WI38 (cell line): Measurements from ENCODE around the gene IGSF6.
A peak's percentile ranks its signal among the peaks of the same experiment; 100 is the strongest.

Experiments
- H3K4me3 ChIP-seq: 2 replicates; pipeline ENCODE4 v1.5.1; 2011; ENCODE audit warnings: low read depth, mild to moderate bottlenecking, control low read depth, low read length
- CTCF ChIP-seq: IDR thresholded peaks from 2 replicates; pipeline ENCODE4 v1.5.1; 2012; ENCODE audit warnings: low read depth, mild to moderate bottlenecking, control low read depth, low read length

Gene IGSF6

GRCh38 chr16:21664801-21665492, 12.5 kb upstream of the IGSF6 start:
- TF ChIP-seq CTCF, result no peak
- H3K4me3 ChIP-seq, result no peak overlapping the region

- no peak within 1 kb of the TSS for H3K4me3 ChIP-seq
- TF ChIP-seq CTCF, result no peak
Observed at GRCh38 chr16:21663889-21664647, 11.7 kb upstream of the IGSF6 start, which contains the start of gene OTOA. TSS of gene OTOA (plus strand) at chr16:21663968. CDS start at chr16:21678515, 14,547 bp downstream.

GRCh38 chr16:21659124-21659523, 6.7 kb upstream of the IGSF6 start:
- no peak for TF ChIP-seq CTCF
- no peak overlapping the region for H3K4me3 ChIP-seq

GRCh38 chr16:21656795-21657768, 4.7 kb upstream of the IGSF6 start:
- peak; percentile 50; the same call in 1 of the 2 replicates for TF ChIP-seq CTCF
- no peak overlapping the region for H3K4me3 ChIP-seq

- TF ChIP-seq CTCF, result no peak
- no peak overlapping the region for H3K4me3 ChIP-seq
Observed at GRCh38 chr16:21654881-21655280, 2.5 kb upstream of the IGSF6 start.

- no peak overlapping the region for H3K4me3 ChIP-seq
- no peak for TF ChIP-seq CTCF
Observed at GRCh38 chr16:21654466-21654865, 2.1 kb upstream of the IGSF6 start.
